ENCODE data around the gene RAD52.

The RAD52 gene

DNA sequence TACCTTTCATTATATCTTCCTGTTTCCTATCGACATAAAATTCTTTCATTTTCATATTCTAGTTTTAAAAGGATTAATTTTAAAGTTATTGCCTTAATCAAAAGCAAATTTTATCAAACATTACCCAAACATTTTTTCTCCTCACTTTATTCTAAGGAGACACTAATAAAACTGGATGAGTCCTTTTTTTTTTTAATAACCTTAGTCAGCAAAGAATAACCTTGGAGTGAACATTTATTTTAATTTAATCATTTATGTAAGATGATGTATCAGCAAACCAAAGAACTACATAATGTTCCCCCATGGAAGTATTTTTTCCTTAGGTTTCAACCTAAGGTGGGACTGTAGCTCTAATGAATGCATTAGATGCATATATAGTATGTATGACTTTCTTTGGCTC lies 83.9 kb downstream of the RAD52 start:
- DNase-seq: no peak

- no peak for DNase-seq
Measured at GRCh38 chr12:863285-863684, 86.2 kb downstream of the RAD52 start.

DNA sequence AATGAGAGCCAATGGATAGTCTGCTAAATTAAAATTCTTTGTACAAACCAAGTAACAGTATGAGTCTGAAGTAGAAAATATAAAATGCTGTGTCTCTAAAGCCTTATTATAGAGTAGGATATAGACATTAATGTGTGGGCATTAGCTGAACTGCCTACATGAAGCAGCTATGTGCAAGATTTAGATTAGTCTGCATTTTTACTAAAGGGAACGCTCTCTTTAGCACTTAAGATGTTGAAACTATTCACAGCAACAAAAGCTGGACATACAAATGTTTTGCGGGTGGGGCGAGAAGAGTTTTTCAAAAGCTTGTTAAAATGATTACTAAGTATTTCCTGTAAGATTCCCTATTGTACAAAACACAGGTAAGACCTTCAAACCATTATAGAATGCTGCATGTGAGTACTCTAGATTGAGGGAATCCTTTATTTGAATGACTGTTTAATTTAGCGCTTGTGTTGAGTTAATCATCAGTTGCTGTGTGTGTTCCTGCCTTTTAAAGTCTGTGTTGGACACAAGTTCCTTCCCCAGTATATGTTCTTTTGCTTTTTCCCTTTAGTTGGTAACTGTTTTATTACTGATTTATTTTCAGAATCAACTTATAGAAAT lies 87.1 kb downstream of the RAD52 start:
- no peak for DNase-seq

All from right hindlimb (tissue), 1 donor.